ENCODE data around the gene PRDM8.
A peak's percentile ranks its signal among the peaks of the same experiment; 100 is the strongest.

Gene PRDM8

DNA sequence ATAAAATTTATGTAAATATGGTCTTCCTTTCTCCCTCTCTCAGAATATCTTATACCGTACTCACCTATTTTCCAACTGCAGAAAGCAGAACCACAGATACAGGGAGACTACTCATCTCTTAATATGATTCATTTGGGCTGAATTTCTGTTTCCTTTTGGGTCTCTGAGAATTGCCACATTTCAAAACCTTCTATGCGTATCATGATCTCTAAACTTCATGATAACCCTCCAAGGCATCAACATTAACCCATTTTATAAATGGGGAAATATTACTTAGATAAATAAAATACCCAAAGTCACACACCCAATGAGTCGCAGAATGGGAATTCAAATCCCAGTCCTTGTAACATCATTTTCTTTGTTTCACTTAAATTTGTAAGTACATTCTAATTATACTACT lies 16.6 kb upstream of the PRDM8 start:
- DNase-seq: no peak
- in situ Hi-C loops (cut with HindIII; ENCODE audit: low pct_ligation_motif_present, low pct_unique_long_range_greater_than_20kb, low sequenced_read_pairs): no loop called here

DNA sequence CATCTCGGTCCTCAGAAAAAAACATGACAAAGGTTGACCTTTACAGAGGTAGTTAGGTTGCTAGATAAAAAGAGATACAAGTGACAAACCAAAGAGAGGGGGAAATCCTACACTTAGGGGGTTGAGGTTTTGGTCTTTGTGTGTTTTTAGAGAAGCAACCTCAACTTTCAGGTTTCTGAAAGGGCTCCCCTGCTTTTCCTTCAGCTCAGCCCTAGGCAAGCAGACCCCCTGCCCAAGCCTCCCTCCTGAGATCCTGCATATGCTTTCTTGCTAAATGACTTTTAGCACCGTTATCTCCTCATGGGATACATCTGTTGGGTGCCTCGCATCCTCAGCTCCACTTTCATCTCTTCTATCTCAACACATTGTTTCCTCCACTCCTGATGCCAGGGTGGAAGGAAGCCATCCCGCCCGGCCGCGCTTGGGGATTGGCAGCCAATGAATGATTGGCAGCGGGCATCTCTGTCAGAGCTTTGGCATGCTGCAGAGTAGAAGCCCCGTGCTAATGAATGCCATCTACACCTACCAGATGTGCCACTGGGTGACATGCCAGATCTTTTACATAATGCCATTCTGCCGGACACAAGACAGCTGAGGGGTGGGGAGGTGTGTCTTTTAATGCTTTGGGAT lies 15.0 kb upstream of the PRDM8 start:
- in situ Hi-C loops (cut with HindIII; ENCODE audit: low pct_ligation_motif_present, low pct_unique_long_range_greater_than_20kb, low sequenced_read_pairs): no loop called here
- DNase-seq: no peak

DNA sequence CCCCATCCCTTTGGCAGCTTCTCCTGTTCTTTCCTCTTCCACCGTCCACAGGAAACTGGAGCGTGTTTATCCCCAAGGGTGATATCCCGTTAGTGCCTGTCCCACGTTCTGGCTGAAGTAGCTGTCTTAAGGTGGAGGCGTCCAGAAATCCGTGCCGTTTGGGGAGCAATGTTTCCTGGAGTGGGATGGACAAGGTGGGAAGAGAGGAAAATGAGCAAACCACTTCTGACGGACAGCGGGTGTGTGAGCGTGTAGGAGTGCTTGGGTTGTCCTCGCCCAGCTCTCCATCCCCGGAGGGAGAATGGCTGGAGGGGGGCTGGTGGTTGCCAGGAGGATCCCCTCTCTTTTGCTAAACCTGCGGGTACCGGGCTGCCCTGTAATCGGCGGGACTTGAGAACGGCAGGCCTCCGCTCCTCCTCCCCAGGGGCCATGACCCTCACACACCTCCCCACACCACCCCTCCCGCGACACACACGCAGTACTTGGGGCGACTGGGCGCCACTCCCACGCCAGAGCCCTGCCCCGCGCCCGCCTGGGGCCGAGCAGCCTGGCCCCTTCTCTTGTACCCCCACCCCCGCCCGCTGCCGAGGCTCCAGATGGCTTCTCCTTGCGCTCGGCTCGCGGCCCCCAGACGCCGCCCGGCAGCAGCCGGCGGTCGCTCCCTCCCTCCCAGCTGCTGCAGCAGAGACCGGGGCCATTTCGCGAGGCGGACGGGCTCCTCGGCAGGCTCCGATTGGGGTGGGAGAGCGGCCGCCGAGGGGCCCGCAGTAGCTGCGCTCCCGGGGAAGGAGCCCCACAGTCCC lies 13.9 kb upstream of the PRDM8 start:
- DNase-seq: peak; percentile 10
- in situ Hi-C loops (cut with HindIII; ENCODE audit: low pct_ligation_motif_present, low pct_unique_long_range_greater_than_20kb, low sequenced_read_pairs): no loop called here

DNA sequence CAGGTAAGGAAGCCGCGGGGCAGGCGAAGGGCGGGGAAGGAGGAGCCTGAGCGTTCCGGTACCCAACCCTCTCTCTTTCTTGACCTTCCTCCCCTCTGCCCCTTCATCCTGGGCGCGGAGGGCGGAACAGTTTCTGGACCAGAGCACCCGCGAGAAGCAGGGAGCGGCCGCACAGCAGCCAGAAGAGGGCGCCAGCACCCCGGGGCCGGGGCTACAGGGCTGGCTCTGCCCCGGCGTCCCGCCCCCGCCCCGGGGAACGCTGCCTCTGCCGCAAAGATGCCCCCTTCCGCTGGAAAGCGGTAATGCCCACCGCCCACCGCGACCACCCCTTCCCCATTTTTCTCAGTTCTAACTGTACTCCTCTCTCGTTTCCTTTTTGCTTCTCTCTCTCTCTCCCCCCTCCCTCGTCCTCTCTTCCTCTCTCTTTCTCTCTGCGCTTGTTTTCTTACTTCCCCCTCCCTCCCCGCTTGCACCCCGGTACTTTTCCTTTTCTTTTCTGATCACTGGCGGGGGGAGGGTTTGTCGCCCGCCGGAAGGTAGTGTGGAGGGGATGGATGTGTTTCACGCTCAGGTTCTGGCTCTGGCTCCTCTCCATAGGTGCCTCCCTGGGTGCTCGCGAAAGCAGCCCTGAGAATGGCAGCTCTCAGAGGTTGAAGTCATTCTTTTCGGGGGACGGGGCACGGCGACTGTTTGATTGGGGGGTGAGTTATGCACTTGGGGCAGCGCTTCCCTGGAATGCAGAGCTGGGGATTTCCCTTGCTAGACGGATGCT lies 13.1 kb upstream of the PRDM8 start:
- in situ Hi-C loops (cut with HindIII; ENCODE audit: low pct_ligation_motif_present, low pct_unique_long_range_greater_than_20kb, low sequenced_read_pairs): no loop called here

DNA sequence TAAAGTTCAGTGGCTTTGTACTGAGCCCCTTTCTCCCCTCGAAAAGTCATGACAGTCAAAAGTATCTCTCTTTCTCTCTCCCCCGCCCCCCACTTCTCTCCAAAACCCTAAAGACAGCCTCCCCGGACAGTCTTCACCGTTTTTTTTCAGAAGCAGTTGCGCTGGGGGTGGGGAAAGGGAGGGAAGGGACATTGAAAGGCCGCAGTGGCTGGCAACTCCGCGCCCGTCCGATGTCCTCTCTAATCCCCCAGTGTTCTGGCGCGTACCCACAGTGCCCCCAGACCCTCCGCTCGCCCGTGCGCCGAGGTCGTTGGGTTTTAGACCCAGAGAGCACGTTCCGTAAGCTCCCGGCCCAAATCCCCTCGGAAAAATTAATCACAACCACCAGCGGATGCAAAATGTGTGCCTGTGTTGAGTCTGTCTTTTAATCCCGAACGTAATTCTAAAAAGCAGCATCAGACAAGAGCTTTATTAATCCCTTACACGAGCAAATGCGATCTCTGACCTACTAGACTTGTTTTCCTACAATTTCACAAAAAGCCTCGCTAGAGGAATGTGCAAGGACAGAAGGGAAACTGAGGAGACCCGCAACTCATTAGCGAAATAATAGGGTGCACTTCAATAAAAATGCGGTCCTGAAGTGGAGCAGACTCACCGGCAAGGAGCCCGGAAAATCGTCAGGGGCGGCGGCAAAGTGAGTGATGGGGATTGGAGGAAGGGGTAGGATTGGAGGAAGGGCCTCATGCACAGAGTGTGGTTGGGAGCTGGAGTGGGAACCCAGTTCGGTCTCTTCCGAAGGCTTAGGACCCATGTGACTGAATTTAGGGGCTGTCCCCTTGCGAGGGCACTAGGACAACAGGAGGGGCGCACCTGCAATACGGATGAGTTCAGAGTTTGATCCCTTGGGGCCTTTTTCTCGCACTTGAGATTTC lies 12.2 kb upstream of the PRDM8 start:
- DNase-seq: no peak
- in situ Hi-C loops (cut with HindIII; ENCODE audit: low pct_ligation_motif_present, low pct_unique_long_range_greater_than_20kb, low sequenced_read_pairs): no loop called here

More for the DNA sequence above, 13.1 kb upstream of the PRDM8 start:
- peak; percentile 82 for DNase-seq

DNA sequence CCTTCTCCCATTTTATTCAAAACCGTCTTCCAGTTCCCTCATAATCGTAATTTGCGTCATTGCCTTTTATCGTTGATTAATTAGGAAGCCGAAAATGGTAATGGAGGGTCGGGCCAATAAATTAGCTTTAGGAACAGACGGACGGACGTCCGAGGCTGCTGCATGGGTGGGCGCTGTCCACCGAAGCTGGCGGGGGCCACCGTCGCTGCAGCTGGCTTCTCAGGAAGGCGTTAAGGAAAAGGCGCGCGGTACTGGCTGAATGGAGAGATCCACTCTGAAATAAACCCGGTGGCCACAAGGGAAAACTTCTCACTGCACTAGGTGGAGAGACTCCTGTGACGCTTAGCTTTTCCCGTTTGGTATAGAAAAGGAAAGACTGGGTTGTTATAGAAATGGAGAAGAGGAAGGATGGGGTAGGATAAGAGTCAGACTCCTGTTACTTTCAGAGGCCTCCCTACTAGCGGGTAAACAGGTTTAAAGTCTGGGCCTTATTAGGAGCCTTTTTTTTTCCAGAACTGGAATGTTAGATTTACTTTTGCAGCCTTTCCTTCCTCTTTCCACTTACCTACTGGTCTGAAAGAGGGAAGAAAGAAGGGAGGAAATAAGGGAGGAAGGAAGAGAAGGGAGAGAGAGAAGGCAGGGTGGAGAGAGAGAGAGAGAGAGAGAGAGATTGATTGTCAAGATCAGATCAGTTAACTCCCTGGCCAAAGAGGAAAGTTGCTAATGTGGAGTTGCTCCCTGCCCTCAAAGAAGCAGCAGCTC lies 11.3 kb upstream of the PRDM8 start:
- no peak for DNase-seq
- in situ Hi-C loops (cut with HindIII; ENCODE audit: low pct_ligation_motif_present, low pct_unique_long_range_greater_than_20kb, low sequenced_read_pairs): no loop called here

DNA sequence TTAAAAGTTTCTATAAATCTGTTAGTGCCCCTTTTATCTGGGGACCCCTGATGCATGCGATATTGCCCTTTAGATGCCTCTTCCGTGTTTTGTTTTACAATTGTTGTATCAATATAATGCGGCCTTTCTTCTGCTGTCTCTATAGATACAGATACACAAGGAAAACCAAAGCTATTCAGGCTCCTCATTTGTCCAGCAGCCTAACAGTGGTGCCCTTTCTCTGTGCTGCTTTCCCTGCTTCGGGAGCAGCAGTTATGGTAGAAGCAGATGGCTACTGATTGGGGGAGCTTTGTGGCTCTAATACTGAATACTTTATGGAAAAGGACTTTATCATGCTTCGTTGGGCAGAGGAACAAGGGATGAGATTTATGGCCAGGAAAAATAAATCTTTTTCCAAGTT lies 10.6 kb upstream of the PRDM8 start:
- in situ Hi-C loops (cut with HindIII; ENCODE audit: low pct_ligation_motif_present, low pct_unique_long_range_greater_than_20kb, low sequenced_read_pairs): no loop called here
- DNase-seq: no peak

DNA sequence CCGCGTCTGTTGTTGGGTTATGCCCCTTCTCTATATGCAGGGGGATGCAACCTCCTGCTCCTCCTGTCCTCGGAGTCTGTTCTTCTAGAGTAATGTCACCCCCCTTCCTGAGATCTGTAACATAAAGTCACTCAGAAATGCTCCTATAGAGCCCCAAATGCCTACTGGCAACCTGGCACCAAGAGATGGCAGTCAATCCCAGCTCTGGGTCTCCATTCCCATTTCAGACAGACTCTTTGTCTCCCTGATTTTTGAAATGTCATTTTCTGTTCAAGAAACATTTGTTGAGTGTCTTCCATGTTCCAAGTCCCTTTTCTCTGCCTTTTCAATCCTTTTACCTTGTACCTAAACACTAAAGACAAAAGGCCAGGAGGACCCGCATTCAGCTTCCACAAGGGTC lies 9.6 kb upstream of the PRDM8 start:
- no peak for DNase-seq
- in situ Hi-C loops (cut with HindIII; ENCODE audit: low pct_ligation_motif_present, low pct_unique_long_range_greater_than_20kb, low sequenced_read_pairs): no loop called here

DNA sequence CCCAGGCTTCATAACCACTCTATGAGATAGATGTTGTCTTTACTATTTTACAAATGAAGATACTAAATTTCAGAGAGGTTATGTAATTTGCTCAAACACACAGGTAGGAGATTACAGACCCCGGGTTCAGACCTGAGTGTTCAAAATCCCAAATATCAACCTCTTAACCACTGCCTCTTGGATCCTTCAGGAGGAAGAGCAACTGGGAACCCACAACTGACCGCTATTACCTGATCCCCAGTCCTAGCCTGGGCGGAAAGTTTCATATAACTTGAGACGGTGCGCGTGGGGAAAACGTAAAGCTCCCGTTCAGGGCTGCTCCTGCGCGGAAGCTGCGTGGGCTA lies 8.9 kb upstream of the PRDM8 start:
- in situ Hi-C loops (cut with HindIII; ENCODE audit: low pct_ligation_motif_present, low pct_unique_long_range_greater_than_20kb, low sequenced_read_pairs): no loop called here
- DNase-seq: no peak

DNA sequence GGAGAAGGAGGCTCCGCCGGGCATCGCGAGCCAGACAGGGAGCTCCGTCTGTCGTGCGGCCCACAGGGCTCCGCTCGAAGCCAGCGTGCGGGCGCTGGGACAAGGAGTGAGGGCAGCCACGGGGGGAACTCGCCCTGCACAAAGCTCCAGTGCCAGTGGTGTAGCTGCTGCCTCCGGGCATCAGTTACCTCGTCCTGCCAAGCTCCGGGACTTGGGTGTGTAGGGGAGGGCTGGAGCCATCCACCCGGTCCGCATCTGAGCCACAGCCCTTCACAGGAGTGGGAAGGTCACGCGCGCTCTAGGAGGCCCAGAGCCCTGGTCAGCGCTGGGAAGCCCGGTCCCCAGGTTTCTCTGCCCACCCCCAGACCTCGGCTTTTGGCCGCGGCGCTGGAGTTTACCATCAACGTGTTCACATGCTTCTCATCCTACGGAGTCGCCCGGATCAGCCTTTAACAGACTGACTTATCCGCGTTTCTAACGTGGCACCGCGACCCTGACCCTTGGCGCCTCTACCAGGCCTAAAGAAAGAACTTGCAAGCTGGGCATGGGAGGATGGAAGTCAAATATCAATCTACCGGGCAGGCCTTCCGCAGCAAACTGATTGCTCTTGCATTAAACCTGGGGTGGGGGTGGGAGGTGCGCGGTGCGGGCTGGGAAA lies 8.4 kb upstream of the PRDM8 start:
- no peak for DNase-seq
- in situ Hi-C loops (cut with HindIII; ENCODE audit: low pct_ligation_motif_present, low pct_unique_long_range_greater_than_20kb, low sequenced_read_pairs): no loop called here

DNA sequence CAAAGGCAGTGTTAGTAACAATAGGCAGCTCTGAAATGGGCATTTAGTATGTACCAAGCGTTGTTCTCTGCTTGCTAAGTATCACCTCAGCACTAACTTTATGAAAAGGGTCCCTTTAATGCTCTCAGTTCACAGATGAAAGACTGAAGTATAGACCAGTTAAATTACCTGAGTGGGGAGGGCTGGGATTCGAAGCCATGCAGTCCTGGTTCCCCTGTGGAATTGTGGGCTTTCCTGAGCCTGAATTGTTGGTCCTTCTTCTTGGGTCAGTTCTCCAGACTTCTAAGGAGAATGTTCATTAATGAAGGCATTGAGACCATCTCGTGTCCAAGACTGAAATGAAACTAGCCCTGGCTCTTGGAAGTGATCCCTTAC lies 7.7 kb upstream of the PRDM8 start:
- no peak for DNase-seq
- in situ Hi-C loops (cut with HindIII; ENCODE audit: low pct_ligation_motif_present, low pct_unique_long_range_greater_than_20kb, low sequenced_read_pairs): no loop called here

DNA sequence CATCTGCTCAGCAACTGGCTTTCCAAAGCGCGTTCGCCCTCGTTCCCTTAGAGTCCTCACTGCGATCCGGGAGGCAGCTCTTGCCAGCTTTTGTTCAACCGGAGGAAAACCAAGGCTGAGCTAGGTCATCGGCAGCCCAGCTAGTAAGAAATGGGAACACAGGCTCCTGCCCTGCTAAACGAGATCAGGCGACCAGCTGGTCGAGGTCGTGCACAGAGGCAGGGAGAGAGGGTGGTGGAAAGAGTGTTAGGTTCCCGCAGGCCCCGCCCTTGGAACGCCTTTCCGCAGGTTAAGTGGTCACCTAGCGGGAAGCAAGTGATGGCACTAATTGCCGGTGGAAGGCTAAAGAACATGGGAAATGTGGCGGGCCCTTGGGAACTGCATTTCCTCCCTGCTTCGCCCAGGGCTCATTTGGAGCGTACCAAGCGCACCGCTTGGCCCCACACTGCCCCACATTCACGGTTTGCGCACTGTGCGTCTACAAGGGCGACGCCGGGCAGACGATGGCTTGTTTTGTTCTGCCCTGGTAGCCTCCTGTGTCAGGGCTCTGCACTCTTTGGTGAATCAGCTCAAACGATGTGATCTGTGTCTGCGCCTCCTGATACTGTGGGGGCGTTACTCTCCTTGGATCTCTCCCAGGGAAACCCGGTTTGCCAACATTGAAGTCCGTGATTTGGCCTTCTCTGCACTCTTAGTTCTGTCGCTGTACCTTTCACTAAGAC lies 7.2 kb upstream of the PRDM8 start:
- in situ Hi-C loops (cut with HindIII; ENCODE audit: low pct_ligation_motif_present, low pct_unique_long_range_greater_than_20kb, low sequenced_read_pairs): no loop called here
- DNase-seq: no peak

DNA sequence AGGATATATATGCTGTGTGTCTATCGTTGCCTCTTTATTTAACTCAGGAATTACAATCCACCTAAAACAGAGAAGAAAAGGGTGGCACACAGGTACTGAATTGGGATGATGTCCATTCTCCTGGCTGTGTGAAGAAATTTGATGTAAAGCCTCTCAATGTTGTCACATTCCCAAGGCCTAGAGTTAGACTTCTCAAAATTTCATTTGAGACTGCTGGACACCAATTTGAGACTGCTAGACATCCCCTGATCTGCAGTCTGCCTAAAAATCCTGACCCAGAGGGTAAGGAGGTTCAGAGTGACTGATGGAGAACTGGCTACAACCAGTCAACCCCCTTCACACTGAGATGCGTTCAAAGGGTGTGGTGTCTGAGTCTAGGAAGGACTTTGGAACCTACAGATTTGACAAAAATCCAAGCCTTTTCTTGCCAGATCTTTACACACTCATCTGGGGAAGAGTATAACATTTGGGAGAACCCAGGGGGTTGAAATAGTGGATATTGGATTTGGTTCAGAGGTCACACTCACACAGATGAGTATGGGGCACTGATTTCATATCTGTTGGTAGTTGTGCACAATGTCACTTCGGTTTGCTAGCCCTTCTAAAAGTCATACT lies 4.9 kb upstream of the PRDM8 start:
- in situ Hi-C loops (cut with HindIII; ENCODE audit: low pct_ligation_motif_present, low pct_unique_long_range_greater_than_20kb, low sequenced_read_pairs): no loop called here

DNA sequence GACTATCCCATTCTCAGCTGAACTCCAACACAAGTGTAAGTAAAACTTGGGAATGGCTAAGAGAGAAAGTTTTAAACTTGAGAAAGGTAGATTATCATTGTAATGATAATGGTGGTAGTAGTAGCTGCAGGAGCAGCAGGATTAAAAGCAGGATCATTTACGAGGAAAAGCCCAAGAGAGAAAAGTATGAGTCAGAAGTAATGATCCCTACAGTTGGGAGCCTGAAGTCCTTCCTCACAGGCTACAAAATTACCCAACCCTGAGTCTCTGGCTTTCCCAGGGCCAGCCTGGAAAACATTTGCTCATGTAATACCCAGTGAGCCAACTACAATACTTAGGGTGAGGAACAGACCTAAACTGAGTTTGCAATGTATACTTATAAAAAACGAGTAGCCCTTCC lies 4.4 kb upstream of the PRDM8 start:
- DNase-seq: peak; percentile 63
- in situ Hi-C loops (cut with HindIII; ENCODE audit: low pct_ligation_motif_present, low pct_unique_long_range_greater_than_20kb, low sequenced_read_pairs): no loop called here

More for the DNA sequence above, 4.9 kb upstream of the PRDM8 start:
- DNase-seq: no peak

DNA sequence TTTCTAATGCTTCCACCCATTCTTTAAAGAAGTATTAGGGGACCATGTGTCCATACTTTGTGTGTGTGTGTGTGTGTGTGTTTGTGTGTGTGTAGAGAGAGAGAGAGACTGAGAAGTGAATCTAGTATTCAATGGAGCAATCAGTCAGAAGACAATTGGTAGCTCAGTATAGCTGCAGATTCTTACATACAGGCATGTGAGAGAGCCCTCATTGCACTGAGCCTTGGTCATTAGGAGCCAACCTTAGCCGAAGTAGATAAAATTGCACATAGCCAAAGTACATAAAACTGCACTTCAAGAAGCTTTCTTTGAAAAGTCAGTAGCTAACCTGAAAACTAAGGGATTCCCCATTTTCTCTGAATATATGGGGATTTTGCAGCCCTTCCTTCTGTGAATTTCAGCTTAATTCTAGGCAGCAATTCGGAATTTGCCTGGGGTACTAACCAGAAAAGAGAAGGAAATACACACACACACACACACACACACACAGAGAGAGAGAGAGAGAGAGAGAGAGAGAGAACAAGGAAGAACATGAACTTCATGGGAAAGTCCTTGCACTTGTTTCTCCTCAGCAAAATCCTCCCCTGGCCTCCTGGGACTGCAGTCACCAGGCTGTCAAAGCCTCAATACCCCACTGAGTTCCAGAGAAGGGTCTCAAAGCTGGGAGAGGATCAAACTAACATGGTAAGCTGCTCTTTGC lies 1.7 kb upstream of the PRDM8 start:
- in situ Hi-C loops (cut with HindIII; ENCODE audit: low pct_ligation_motif_present, low pct_unique_long_range_greater_than_20kb, low sequenced_read_pairs): no loop called here
- no peak for DNase-seq

DNA sequence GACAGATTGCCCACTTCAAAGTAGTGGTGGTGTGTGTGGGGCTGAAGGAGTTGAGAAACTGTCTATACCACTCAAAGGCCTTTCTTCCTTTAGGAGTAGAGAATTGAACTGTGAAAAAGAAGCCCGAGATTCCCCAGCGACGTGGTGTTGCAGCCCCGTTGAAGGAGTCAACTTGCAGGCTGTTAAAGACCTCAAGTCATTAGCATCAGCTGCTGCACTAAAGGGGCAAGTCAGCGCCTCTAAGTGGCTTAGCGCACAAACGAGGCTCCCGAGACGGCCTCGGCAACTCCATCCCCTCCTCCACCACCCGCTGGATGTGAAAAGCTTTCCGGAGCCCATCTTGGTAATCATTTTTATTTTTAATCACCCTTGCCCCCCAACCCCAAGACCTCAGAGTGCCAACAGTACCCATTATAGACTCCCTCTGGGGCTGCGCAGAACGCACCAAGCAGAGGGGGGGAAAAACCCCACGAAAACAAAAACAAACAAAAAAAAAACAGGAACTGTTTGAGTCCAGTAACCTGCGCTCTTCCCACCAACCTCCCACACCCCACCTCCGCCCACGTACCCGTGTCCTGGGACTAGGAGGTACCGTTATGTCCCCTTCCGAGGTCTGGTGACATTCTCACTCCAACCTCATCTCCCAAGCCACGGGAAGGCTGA lies 913 bp upstream of the PRDM8 start:
- in situ Hi-C loops (cut with HindIII; ENCODE audit: low pct_ligation_motif_present, low pct_unique_long_range_greater_than_20kb, low sequenced_read_pairs): no loop called here
- no peak for DNase-seq
